HG03060 (cell line): ENCODE measurements around the gene AKAP8L.
"Not testable (repeated sequence)": the region's sequence is repeated elsewhere in the genome, so short reads cannot be mapped to it uniquely, and the experiment has no call there.

Source experiments
- ATAC-seq: cut with Tn5 transposase; IDR thresholded peaks from one replicate; pipeline ENCODE4 v1.9.1; 2021; ENCODE audit warnings: low read depth, moderate number of reproducible peaks; ENCODE audit not compliant: unreplicated experiment

AKAP8L gene

DNA sequence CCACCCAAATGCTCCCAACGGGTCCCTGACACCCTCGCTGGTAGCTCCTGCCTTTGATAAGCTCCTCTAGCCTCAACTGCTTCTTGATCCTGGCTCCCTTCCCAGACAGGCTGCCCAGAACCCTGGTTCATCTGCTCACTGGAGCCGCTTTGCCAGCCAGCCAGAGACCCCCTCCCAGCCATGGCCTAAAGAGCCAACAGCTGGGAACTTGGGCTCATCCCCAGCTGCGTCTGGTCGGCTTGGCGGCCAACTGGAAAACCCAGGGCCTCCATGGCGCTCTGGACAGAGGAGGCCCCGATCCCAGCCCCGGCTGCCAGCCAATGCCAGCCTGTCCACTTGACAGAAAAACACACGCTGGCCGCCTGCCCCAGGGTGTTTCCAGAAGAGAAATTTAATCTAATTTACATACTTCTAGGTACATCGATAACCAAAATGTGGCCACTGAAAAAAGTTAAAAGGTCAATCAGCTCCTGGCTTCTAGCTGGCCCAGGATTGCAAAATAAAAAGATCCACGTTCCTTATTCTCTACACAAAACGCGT is 3.0 kb upstream of the AKAP8L start:
- ATAC-seq, result no peak

DNA sequence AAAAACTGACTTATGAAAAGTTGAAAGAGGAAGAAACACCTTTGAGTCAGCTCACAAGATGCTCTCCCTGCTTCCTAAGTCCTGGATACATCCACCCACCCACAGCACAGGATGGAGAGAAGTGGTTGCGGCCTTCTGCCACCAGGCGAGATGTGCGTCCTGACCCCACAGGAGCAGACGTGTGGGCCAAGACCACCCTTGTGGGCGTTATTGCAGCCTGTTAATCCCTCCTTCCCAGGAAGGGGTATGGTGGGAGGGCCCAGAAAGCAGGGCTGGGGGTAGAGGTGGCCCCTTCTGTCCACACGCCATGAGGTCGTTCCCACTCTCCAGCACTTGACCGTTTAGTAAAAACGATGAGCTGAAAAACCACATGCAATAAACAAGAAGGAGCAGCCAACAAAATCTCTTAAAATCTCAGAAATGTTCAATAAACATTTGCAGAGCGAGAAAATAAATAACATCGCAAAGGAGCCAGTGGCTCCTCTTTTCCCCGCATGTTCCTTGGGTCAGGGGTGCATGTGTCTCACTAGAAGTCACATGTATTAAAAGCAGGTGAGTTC is 2.4 kb upstream of the AKAP8L start:
- no peak for ATAC-seq

DNA sequence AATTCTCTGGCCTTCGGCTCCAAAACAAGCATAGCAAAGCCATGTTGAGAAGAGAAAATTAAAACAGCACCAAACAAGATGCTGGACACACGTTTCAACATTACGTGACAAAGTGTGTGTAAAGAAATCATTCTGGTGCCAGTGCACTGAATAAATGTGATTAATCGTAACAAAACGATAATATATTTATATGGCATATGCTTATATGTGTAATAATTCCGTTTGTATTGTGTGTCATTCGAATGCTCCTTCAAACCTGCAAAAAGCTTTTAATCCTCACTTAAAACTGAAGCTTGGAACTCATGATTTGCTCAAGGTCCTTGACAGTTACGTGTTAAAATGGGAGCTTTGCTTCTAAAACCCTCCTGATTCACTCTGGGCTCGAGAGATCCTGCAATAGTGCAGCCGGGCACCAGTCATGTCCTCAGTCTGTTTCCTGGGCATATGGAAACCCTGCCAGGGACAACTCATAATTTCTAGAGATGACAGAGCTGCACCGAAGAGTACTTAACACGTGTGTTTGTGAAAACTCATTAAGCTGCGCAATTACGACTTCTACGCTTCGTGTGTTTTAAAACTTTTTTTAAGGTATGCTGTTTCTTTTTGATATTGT is 731 bp upstream of the AKAP8L start:
- ATAC-seq, result no peak

DNA sequence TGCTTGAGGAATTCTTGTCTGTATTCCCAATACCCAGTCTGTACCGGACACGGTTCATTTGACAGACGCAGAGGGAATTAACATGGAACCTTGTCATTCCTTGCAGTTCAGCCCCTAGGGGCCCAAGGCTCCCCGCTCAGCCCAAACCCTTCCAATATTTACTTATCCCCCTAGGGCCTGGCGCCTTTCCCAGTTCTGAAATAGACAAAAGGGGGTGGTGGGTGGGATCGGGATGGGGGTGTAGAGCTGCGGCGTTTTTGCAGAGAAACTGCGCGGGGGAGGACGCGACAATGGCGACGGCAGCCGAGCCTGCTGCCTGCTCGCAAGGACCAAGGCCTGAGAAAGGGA is 583 bp downstream of the AKAP8L start:
- ATAC-seq, result no peak

DNA sequence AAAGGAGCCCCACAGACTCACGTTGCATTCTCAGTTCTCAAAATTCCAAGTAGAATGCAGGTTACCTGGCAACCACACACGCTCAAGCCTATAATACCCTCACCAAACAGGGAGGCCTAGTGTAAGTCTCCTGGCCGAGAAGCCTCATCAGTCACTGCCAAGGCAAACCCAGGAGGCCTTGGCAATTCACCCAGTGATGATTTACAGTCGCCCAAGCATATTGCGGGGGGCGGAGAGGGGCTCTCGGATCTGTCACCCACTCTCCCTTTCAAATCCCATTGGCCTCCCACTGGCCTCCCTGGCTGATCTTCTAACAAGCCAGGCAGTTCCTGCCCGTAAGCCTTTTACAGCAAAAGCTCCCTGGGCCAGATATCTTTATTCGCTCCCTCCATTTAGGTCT is 1.1 kb downstream of the AKAP8L start:
- no peak for ATAC-seq

DNA sequence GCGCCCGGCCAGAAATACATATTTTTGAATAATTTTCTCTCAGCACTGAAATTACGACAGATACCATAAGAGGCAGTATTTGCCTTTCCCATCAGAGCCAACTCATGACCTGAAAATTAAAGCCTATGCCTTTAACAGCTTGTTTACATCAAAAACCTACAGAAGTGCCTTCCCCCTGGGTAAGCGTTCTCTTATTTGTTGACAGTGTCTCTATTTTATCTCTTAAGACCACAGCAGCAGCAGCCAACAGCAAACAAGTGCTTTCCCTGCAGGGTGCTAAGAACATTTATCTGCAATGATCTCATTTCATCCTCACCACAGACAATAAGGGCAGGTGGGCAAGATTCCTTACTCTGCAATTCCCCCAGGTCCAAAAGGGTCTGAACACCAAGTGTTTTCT is 6.0 kb downstream of the AKAP8L start:
- ATAC-seq, result no peak

DNA sequence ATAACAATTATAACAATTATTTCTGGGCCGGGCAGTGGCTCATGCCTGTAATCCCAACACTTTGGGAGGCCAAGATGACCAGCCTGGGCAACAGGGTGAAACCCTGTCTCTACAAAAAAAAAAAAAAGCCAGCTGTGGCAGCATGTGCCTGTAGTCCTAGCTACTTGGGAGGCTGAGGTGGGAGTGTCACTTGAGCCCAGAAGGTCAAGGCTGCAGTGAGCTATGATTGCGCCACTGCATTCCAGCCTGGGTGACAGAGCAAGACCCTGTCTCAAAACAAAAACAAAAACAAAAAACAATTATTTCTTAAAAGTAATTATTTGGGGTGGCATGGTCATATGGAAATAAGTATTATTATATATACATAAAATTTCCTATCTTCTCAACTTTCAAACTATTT is 7.4 kb downstream of the AKAP8L start:
- ATAC-seq, result not testable (repeated sequence)

DNA sequence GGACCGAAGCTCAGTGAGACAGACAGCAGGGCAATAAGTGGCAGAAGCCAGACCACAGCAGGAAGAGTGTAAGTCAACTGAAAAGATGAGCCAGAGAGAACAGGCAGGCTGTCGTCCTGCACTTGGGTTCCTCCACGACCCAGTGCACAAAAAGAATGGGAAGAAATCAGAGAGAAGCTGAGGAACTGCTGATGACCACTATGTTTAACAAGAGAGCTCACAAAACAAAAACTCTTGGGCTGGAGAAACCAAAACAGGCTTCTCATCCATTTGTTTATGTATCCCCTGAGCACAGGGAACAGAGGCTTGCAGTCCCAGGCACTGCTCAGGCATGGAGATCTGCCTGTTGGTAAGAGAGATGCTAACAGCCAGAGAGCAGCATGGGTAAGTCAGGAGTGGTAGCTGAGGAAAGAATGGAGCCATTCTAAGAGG is 14.0 kb downstream of the AKAP8L start:
- no peak for ATAC-seq

DNA sequence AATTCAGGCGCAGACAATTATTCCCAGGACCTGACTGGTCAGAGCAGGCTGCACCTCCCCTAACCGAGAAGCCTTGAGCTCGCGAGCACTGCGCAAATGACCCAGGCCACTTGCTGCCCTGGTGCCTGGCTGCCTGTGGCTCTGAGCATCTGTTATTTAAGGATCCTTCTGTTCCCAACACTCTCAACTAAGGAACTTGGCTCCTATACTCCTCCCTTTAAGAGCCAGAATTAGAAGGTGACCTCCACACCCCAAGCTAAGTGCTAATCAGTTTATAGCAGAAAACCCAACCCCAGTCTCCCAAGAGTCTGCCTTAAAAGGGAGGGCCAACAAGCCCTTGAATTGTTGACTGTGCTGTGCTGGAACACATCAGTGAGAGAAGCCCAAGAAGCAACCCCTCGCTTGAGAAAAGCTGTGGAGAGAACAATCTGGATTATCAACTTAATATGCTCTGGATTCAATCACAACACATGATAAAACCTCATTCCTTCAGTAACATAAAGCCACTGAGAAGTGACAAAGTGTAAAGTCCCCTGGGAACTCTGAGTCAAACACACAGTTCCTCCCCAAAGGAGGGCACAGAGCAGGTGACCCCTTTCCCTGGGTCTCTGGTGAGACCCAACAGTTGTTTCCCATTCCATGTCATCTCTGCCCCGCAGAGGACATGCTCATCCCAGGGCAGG is 14.6 kb downstream of the AKAP8L start:
- no peak for ATAC-seq

DNA sequence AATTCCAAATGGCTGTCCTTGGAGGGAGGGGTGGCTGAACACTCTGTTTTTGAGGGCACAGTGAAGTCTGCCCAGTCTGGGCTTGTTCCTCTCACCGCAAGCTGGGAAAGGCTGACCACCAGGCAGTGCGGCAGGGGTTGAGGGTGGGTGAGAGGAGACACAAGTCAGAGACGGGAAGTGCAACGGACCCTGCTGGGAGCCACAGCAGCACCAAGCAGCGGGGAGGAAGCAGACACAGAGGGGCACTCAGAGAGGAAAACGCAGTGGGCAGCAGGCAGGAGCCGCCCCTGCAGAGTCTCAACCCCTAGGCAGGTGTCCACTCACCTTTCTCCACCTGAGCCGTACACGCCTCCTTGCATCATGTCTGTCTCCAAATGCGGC is 15.6 kb downstream of the AKAP8L start:
- no peak for ATAC-seq

DNA sequence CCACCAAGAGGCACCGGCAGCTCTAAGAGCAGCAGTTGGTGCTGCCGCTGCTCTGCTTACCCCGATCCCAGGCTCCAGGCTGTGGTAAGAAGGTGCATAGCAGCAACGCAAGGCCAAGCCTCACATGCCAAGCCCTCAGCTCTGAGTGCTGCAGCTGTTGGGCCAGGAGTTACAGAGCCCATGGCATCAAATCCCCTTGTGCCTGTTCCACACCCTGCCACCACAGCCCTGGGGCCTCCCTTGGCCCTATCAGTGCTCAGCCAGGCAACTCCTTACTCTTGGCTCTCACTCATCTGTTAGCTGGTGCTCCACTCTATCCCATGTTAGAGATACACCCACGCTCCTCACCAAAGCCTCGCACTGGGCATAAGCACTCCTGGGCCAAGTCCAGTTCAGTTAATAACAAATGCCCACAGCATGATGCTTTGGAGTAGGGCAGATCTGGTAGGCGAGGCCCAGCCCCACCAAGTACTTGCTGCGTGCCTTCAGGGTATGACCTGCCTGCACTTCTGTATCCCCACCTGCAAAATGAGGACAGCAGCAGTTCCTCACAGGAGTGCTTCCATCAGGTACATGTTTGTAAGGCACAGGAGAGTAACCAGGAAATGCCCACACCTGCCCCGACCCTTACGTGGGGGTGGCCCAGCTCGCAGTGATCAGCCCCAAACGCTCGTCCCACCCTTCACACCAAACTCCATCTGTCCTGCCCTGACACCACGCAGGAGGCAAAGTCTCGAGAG is 16.2 kb downstream of the AKAP8L start:
- ATAC-seq, result no peak

DNA sequence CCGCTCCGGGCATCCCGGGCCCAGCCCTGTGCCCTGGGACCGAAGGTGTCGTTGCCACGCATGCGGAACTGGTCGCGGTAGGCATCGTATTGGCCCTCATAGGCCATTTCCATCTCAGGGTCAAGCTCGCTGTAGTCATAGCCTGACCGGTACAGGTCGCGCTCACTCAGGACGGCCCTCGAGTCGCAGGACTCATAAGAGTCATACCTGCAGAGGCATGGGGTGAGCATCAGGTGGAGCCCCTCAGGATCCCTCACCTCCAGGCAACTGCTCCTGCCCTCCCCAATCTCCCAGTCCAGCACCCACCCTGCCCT is 17.4 kb downstream of the AKAP8L start:
- ATAC-seq, result no peak

DNA sequence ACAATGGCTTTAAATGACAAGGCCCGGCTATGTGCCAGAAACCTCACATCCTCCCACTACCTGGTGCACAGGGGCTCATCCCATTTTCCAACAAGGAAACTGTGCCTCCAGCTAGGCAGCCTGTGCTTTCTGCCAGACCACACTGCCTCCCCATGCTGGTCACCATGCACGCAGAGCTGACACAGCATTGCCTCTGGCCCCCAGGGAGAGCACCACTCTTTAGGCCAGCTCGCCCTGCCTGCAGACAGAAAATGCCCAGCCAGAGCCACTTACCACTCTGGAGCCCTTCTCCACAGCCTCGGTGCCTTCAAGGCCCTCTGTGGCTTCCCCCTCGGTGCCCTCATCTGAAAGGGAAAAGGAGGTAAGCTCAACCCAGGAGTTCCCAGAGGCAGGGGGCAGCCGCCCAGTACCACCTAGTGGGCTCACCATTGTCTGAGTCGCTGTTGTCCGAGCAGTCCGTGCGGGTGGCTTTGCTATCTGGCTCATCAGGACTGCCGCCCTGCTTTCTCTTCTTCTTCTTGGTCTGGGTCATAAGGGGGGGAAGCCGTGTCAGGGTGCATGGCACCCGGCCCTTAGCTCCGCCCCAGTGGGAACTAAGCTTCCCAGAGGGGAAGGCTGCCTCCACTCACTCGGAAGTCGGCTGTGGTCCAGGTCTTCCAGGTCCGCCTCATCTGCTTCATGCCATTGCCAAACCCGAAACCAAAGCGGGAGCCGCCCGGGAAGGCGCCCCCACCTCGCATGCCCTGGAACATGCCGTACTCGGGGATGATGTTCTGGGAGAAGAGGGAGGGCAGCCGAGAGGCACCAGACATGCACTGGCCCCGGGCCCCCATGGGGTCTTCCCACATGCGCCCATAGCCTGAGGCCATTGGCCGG is 18.0 kb downstream of the AKAP8L start:
- no peak for ATAC-seq

DNA sequence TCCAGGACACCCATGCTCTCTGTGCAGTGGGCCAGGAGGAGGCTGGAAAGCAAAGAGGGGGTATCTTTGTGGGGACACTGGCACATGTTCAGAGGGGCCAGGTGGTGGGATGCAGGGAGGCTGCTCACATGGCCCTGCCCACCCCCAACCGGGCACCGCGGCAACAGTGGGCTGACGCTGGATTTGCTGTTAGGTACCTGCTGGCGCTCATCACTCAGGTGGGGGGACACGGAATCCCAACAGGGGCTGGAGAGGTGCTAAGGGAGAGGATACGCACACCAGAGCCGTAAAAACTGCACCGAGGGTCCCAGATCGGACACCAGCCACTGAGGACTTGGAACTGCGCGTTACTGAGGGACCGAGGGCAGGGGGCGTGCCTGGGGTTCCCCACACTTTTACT is 19.2 kb downstream of the AKAP8L start:
- ATAC-seq, result no peak

DNA sequence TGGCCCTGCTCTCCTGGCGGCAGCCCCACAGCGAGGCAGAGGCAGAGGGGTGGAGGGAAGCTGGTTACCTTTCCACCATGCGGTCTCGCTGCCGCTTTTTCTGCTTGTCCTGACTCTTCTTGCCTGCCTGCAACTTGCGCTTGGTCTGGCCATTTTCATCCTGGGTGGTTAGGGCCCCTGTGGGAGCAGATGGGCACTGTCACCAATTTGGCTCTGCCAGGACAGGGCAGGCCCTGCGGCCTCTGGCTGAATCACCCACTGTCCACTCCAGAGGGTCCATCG is 19.6 kb downstream of the AKAP8L start:
- ATAC-seq, result no peak

DNA sequence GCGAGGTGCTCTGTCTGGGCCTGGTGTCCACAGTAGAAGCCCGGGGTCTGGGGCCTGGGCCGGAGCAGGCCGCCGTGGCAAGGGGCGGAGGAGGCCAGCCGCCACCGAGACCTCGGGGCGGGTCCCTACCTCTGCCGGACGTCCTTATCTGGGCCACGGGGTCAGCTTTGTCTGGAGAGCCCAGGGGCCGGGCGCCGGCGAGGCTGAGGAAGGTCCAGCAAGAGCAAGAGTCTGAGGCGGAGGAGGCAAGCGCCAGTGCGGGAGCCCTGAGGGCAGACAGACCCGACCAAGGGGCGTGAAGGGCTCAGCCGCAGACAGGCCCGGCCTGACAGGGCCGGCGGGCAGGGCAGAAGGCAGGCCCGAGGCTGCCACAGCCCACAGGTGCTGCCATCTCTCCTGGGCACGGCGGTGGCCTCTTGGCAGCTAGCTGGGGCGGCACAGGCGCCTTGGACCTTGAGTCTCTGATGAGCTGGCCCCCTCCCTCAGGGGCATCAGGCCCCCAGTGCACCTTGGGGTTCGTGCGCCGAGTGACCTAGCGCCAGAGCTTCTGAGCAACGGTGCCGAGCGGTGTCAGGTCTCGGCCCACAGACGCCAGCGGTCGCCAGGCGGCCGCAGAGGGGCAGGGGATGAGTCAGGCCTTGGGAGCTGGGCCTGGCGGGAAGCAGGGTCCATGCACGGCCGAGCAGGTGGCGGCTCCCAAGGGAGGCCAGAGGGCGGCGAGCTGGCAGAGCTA is 20.1 kb downstream of the AKAP8L start:
- ATAC-seq, result no peak

DNA sequence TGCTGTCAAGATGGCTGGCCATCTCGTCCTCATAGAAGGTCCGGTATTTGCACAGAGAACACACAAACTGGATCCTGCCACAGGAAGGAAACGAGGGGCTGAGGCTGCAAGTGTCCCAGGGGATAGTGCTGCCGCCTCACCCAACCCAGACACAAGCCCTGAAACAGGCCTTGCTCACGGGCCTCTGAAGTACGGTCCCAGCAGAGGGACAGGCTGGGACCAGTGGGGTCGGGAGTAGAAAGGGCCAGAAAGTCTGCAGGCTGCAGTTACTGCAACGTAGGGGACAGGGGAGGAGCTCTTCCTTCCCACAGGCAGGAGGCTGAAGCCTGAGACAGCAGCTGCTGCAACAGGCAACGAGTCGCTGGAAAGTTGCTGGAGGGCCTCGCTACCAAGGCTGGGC is 21.0 kb downstream of the AKAP8L start:
- no peak for ATAC-seq

DNA sequence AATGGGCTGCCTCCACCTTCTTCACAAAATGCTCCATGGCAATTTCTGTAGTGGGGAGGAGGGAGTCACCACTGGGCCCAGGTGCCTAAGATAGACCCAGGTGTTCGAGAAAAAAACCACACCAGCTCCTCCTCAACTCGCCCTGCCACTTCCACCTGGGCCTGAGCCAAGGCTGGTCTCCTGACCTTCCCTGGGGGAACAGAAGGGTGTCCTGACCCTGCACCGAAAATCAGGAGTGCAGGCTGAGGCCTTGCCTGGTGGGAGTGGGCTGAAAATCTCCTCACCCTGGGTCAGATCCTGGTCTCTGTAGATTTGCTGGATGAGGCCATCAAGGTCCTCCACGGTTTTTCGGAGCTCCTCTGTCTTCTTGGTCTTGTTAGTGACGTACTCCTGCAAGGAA is 21.6 kb downstream of the AKAP8L start:
- no peak for ATAC-seq

DNA sequence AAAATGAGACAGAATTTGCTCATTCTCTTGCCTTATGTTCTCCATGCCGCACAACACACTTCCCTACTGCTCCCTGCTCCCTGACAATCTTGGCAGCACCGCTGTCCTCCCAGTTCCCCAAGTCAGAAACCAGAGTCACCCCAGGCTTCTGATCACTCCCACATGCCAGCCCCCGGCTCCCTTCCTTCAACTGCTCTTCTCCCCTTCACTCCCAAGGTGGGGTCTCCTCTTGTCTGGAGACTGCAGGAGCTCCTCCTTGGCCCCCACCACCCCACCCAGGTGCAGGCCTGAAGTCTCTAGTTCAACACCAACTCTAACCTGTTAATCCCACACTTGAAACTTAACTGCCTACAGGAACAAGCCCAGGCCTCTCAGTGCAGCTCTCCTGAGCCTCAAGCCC is 22.4 kb downstream of the AKAP8L start:
- no peak for ATAC-seq

DNA sequence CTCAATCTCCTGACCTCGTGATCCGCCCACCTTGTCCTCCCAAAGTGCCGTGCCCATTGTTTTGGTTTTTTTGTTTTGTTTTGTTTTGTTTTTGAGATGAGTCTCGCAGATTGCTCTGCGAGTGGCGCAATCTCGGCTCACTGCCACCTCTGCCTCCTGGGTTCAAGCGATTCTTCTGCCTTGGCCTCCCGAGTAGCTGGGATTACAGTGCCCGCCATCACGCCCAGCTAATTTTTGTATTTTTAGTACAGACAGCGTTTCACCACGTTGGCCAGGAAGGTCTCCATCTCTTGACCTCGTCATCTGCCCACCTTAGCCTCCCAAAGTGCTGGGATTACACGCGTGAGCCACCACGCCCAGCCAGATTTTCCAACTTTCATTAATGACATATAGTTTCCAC is 23.5 kb downstream of the AKAP8L start:
- not testable (repeated sequence) for ATAC-seq
